Testis (tissue), 2 donors: ENCODE results near the gene SLC52A1.

Experiments
- POLR2A ChIP-seq: fragments of 450-650 bp; IDR thresholded peaks from one replicate; pipeline ENCODE4 v1.6.1; 2017; ENCODE audit warnings: antibody characterized with exemption, mild to moderate bottlenecking, moderate library complexity
- TF ChIP-seq, protein P1 (sequence below), 3 experiments: fragments of 450-650 bp in 2 of 3; fragments of 200-600 bp in 1 of 3; sonication (generic) in 1 of 3; IDR thresholded peaks; one replicate each; pipeline ENCODE4 v1.5.1; 2016 to 2019; ENCODE audit warnings: antibody characterized with exemption in 3 of 3, mild to moderate bottlenecking in 2 of 3, moderate library complexity in 1 of 3

DNA sequence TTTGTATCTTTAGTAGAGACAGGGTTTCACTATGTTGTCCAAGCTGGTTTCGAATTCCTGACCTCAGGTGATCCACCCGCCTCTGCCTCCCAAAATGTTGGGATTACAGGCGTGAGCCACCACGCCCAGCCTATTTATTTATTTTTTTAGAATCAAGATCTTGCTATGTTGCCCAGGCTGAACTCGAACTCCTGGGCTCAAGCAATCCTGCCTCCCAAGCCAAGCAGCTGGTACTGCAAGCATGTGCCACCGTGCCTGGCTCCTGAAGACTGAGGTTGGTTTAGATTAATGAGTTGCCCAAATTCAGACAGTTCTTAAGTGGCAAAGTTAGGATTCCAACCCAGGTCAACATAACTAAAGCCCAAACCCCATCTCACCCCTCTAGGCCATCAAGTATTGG is 7.9 kb downstream of the SLC52A1 start:
- TF ChIP-seq, protein P1, sequence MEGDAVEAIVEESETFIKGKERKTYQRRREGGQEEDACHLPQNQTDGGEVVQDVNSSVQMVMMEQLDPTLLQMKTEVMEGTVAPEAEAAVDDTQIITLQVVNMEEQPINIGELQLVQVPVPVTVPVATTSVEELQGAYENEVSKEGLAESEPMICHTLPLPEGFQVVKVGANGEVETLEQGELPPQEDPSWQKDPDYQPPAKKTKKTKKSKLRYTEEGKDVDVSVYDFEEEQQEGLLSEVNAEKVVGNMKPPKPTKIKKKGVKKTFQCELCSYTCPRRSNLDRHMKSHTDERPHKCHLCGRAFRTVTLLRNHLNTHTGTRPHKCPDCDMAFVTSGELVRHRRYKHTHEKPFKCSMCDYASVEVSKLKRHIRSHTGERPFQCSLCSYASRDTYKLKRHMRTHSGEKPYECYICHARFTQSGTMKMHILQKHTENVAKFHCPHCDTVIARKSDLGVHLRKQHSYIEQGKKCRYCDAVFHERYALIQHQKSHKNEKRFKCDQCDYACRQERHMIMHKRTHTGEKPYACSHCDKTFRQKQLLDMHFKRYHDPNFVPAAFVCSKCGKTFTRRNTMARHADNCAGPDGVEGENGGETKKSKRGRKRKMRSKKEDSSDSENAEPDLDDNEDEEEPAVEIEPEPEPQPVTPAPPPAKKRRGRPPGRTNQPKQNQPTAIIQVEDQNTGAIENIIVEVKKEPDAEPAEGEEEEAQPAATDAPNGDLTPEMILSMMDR (IDR thresholded peaks at IDR 0.05), result no peak
- TF ChIP-seq POLR2A, result no peak
